AG09319 (cell line): ENCODE data around the gene PTPN1.

Experiments used
- DNase-seq: peaks from one replicate; pipeline ENCODE4 v3.0.0-alpha.2; 2010; ENCODE audit warnings: low read depth; ENCODE audit errors: extremely low read depth
- TF ChIP-seq, protein P1 (sequence below): IDR thresholded peaks from 2 replicates; pipeline ENCODE4 v1.5.1; 2011; ENCODE audit warnings: low read depth, mild to moderate bottlenecking, inconsistent platforms, low read length, moderate library complexity

The PTPN1 gene

DNA sequence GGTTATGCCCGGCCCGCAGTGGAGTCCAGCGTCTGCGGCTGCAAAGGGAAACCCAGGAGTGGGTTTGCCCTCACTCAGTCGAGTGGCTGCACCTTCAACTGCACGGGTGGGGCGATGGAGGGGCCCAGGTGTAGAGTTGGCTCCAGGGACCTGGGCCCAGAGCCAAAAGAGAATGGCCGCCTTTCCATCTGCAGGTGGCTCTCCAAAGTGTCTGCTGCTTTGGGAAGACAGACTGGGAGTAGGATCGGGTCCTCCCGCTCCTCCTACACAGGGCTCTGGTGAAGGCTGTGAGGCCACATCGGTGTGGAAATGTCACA lies 80.1 kb downstream of the PTPN1 start:
- TF ChIP-seq, protein P1, sequence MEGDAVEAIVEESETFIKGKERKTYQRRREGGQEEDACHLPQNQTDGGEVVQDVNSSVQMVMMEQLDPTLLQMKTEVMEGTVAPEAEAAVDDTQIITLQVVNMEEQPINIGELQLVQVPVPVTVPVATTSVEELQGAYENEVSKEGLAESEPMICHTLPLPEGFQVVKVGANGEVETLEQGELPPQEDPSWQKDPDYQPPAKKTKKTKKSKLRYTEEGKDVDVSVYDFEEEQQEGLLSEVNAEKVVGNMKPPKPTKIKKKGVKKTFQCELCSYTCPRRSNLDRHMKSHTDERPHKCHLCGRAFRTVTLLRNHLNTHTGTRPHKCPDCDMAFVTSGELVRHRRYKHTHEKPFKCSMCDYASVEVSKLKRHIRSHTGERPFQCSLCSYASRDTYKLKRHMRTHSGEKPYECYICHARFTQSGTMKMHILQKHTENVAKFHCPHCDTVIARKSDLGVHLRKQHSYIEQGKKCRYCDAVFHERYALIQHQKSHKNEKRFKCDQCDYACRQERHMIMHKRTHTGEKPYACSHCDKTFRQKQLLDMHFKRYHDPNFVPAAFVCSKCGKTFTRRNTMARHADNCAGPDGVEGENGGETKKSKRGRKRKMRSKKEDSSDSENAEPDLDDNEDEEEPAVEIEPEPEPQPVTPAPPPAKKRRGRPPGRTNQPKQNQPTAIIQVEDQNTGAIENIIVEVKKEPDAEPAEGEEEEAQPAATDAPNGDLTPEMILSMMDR: no peak
- DNase-seq: no peak

DNA sequence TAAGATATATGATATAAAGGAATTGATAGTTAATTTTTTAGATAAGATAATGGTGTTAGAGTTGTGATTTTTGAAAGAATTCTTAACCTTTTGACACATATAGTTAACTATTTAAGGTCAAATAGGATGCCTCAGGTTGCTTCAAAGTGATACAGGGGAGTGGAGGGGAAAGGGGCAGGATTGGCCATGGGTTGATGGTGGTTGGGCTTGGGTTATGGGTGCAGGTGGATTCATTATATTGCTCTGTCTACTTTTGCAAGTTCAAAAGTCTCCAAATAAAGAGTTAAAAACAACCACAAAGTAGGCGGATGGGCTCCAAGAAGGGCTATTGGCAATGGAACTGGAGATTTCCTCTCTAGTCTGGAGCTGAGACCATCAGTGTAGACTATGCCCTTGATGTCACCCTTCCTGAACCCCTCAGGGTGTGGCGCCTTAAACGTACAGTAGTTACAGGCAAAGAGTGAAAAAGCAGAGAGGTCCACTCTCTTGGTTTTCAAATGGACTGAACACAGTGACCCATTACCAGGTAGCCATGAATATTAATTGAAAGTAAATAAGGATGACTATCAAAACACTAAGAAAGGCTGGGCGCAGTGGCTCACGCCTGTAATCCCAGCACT lies 81.2 kb downstream of the PTPN1 start:
- DNase-seq: no peak
- TF ChIP-seq, protein P1: no peak

DNA sequence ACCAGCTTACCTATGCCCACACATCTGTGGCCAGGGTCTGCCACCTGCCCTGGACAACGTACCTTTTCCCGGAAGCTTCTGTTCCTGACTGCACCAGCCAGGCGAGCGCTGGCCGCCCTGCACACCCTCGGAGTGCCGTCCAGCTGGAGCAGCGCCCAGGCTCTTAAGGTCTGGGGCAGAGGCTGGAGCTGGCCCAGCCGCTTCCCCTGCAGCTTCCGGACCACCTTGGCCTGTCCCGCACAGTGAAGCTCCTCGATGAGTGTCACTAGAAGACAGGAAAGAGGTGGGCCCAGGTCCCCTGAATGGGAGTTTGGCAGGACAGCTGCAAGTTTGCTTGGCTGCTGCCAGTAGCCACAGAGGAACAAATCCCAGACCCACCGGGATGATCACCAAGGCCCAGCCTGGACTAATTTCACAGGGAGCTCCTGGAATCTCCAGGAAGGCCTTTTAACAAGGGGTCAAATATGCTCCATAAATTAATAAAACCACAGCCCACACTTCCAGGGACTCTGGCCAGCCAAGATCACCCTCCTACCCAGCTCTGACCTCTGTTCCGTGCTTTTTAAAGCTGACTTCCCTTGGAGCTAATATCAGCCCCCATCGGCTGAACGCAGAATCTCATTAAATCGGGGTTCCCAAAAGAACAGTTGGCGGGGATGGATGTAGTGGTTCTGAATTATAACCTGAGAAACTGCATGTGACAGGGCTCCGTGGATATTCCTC lies 82.3 kb downstream of the PTPN1 start:
- DNase-seq: no peak
- TF ChIP-seq, protein P1: no peak

DNA sequence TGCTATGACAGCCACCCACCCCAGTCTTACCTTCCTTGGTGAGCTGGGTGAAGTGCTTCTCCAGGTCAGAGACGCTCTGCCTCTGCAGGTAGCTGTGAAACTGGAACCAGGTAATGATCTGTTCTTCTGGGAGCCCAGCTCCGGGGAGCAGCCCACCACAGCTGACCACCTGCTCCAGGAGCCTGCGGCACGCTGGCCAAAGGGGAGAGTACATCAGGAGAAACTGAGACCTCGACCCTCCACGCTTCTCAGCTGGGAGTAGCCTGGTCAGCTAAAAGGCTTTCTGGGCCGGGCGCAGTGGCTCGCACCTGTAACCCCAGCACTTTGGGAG lies 82.8 kb downstream of the PTPN1 start:
- TF ChIP-seq, protein P1: no peak
- no peak for DNase-seq

DNA sequence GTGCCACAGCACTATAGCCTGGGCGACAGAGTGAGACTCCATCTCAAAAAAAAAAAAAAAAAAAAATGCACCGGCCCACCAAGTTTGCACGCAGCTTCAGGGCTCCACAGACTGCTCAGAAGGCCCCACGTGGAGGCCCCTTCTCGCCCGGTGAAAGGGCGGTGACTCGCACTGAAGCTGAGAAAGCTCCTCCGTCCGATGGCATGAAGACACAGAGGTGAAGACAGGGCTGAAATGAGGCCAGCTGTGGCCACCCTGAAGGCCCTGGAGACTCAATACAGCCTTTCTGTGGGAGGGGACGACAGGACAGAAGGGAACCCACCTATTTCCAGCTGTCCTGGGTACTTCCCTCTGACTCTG lies 84.0 kb downstream of the PTPN1 start:
- no peak for DNase-seq
- TF ChIP-seq, protein P1: no peak

DNA sequence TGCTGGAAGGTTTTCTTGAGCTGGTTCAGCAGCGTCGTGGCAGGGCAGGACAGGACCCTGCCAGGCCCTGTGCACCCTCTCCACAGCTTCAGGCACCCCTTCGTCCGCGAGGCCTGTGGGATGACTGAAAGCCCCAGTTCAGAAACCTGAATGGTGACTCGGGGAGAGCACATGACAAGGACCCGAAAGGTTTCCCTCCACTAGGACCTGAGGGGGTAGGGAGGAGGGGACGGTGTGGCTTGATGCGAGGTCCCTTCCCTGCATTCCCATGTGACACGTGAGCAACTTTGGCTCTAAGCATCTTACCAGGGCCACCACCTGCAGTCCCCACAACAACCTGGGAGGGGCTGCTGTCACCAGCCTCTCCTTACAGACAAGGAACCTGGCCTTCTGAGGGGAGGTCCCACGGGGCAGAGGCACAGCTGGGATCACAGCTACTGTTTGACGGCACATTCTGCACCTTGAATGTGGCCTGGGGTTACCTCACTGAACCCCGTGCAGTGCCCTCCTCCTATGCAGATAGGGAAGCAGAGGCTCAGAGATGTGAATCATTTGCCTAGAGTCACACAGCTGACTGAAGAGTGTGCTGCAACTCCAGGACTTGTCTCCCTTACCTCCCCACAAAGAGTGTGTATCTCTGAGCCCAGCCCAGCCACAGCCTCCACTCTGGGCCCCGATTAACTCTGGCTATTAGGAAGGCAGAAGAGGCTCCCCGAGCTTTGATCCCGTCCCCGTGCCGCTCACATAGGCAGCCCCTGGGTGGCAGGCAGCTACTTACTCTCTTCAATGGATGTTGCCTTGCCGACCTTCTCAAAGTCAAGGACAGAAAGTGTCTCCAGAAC lies 84.6 kb downstream of the PTPN1 start:
- no peak for DNase-seq
- TF ChIP-seq, protein P1: no peak

DNA sequence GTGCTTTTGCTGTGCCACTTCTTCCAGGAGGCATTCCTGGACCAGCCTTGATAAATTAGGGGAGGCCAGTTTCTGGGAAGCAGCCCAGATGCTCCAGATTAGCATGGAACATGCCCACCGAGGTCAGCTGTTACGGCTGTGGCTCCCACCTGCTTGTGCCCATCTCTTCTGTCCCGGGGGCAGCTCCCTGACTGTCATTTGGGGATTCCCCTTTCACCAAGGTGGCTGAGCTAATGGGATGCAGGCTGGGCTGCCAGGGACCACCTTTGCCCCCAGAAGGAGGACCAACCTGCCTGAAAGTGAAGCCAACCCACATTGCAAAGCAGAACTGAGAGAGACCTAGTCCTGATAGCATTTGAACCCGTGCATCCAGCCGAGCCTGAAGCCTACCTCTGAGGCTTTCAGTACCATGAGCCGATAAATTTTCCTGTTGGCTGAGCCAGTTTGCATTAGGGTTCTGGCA lies 85.3 kb downstream of the PTPN1 start:
- DNase-seq: no peak
- TF ChIP-seq, protein P1: no peak
